GM18909 (cell line): ENCODE data around the gene TPRG1.

Experiments used
- ATAC-seq: cut with Tn5 transposase; IDR thresholded peaks from one replicate; pipeline ENCODE4 v1.9.1; 2021; ENCODE audit warnings: mild to moderate bottlenecking; ENCODE audit not compliant: unreplicated experiment, poor library complexity

TPRG1 gene

GRCh38 chr3:189273736-189274135 lies 102.0 kb downstream of the TPRG1 start:
- no peak for ATAC-seq

- no peak for ATAC-seq
Measured at GRCh38 chr3:189275182-189275581, 103.4 kb downstream of the TPRG1 start.

- no peak for ATAC-seq
Measured at GRCh38 chr3:189275852-189276251, 104.1 kb downstream of the TPRG1 start.

- ATAC-seq: no peak
Measured at GRCh38 chr3:189276444-189277219, 104.9 kb downstream of the TPRG1 start.

GRCh38 chr3:189277711-189278110 lies 105.9 kb downstream of the TPRG1 start:
- ATAC-seq: no peak

- no peak for ATAC-seq
Measured at GRCh38 chr3:189278221-189278620, 106.5 kb downstream of the TPRG1 start.

GRCh38 chr3:189282189-189282588 lies 110.4 kb downstream of the TPRG1 start:
- no peak for ATAC-seq

GRCh38 chr3:189282741-189283140 lies 111.0 kb downstream of the TPRG1 start:
- no peak for ATAC-seq

- peak; percentile 43 for ATAC-seq
Measured at GRCh38 chr3:189286188-189286587, 114.4 kb downstream of the TPRG1 start.

GRCh38 chr3:189286916-189287315 lies 115.1 kb downstream of the TPRG1 start:
- no peak for ATAC-seq

GRCh38 chr3:189288348-189289235 lies 116.8 kb downstream of the TPRG1 start:
- ATAC-seq: peak; percentile 95

GRCh38 chr3:189289251-189289650 lies 117.5 kb downstream of the TPRG1 start:
- no peak for ATAC-seq

GRCh38 chr3:189292667-189293484 lies 121.1 kb downstream of the TPRG1 start:
- ATAC-seq: no peak

- no peak for ATAC-seq
Measured at GRCh38 chr3:189294649-189295048, 122.9 kb downstream of the TPRG1 start.

GRCh38 chr3:189295089-189295488 lies 123.3 kb downstream of the TPRG1 start:
- ATAC-seq: no peak

- ATAC-seq: no peak
Measured at GRCh38 chr3:189297932-189298331, 126.2 kb downstream of the TPRG1 start.

GRCh38 chr3:189298469-189299375 lies 127.0 kb downstream of the TPRG1 start:
- no peak for ATAC-seq

- no peak for ATAC-seq
Measured at GRCh38 chr3:189300345-189300744, 128.6 kb downstream of the TPRG1 start.

GRCh38 chr3:189301479-189301878 lies 129.7 kb downstream of the TPRG1 start:
- no peak for ATAC-seq

- no peak for ATAC-seq
Measured at GRCh38 chr3:189303584-189303983, 131.8 kb downstream of the TPRG1 start.
